T47D (cell line): ENCODE results near the gene OASL.
"Not testable (repeated sequence)": the region's sequence is repeated elsewhere in the genome, so short reads cannot be mapped to it uniquely, and the experiment has no call there.

Experiments used
- DNase-seq, 2 experiments: peaks; one replicate each; pipeline versions ENCODE4 v3.0.0 to v3.0.0-alpha.2; 2011 to 2012; ENCODE audit warnings: low read depth in 1 of 2, low spot score in 1 of 2
- JUND ChIP-seq: IDR thresholded peaks from 2 replicates; pipeline ENCODE4 v1.6.1; 2012; ENCODE audit warnings: low read depth
- in situ Hi-C: cut with HindIII; loops from 2 replicates; pipeline ENCODE4 v1.10.0; 2016; ENCODE audit warnings: low sequenced_read_pairs, low pct_unique_long_range_greater_than_20kb

Gene OASL

DNA sequence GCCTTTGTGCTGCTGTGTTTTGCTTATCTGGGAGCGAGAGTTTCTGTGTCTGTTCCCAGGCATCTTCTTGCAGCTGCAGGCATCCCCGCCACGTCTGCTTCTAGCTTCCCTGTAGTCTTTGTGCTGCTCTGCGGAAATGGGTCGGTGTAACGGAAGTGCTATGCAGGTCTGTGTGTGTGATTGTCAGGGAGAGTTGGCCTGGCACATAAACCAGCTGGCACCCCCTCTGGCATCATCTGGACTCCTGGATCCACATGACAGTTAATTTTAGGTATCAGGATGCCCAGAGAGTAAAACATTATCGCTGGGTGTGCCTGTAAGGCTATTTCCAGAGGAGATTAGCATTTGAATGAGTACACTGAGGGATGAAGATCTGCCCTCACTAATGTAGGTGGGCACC, 9.4 kb upstream of the OASL start:
- in situ Hi-C loops = no loop called here
- DNase-seq = no peak
- TF ChIP-seq JUND = no peak

DNA sequence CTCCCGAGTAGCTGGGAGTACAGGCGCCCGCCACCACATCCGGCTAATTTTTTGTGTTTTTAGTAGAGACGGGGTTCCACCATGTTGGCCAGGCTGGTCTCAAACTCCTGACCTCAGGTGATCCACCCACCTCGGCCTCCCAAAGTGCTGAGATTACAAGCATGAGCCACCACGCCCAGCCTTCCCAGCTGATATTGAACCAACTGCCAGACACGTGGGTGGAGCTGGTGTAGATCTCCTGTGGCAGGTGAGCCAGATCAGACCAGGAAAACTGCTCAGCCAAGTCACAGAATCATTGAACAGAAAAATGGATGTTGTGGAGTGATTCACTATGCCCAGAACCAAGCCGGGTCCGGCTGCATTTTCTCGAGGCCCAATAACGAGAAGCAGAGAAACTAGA, 8.4 kb upstream of the OASL start:
- DNase-seq, in situ Hi-C loops: not testable (repeated sequence)

DNA sequence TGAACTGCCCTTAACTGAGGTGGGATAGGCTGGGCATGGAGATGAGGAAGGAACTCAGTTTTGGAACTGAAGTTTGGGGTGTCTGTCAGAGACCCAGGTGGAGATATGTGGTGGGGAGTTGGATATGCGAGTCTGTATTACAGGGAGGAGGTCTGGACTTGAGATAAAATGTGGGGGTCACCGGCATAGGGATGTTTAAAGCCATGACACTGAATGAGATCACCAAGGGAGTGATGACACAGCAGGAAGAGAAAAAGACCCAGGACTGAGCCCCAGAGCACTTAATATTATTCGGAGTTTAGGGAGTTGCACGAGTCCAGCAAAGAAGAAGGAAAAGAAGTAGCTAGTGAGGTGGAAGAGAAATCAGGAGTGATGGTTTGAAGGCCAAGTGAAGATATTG, 4.0 kb upstream of the OASL start:
- DNase-seq = no peak
- in situ Hi-C loops = no loop called here
- TF ChIP-seq JUND = no peak

- no peak for TF ChIP-seq JUND
- in situ Hi-C loops = no loop called here
These were observed 2.2 kb downstream of the OASL start for GRCh38 chr12:121036810-121037326.

DNA sequence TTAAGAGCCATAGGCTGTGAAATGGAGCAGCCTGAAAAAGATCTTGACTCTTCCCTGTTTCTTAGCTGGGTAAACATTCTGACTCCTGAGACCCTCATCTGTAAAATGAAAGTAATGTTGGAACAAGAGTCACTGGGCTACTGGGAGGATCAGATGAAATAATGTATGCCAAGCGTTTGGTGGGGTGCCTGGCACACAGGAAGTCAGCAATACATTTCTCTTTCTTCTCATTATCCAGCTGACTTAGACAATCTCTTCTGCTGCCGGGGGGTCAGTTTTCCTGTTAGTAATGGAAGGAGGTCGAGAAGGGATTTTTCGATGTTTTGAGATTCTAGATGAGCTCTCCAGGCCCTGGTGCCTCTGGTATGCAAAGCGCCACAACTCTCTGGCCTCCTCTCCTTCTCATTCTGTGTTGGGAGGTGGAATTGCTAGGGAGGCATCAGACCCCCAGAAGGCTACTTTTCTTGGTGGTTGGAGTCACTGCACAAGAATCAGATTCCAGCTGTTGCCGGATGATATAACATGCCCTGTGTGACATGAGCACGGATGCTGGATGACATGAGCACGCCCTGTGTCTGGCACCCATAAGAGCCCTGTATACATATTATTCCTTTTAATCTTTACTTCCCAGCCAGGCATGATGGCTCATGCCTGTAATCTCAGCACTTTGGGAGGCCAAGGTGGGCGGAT, 4.3 kb downstream of the OASL start:
- DNase-seq = no peak
- in situ Hi-C loops = no loop called here
- no peak for TF ChIP-seq JUND

More at GRCh38 chr12:121036810-121037326, 2.2 kb downstream of the OASL start:
- no peak for DNase-seq

GRCh38 chr12:121033625-121034349, 5.3 kb downstream of the OASL start:
- TF ChIP-seq JUND = no peak
- in situ Hi-C loops = no loop called here
- DNase-seq = no peak

GRCh38 chr12:121030576-121031212, 8.4 kb downstream of the OASL start:
- peak in 1 of 2 experiments; percentile 26 for DNase-seq
- no peak for TF ChIP-seq JUND
- in situ Hi-C loops = no loop called here

GRCh38 chr12:121026274-121027045, 12.6 kb downstream of the OASL start:
- DNase-seq = no peak
- in situ Hi-C loops = no loop called here
- no peak for TF ChIP-seq JUND

- TF ChIP-seq JUND = no peak
- in situ Hi-C loops = no loop called here
- no peak for DNase-seq
These were observed 13.4 kb downstream of the OASL start for GRCh38 chr12:121025442-121026226.

DNA sequence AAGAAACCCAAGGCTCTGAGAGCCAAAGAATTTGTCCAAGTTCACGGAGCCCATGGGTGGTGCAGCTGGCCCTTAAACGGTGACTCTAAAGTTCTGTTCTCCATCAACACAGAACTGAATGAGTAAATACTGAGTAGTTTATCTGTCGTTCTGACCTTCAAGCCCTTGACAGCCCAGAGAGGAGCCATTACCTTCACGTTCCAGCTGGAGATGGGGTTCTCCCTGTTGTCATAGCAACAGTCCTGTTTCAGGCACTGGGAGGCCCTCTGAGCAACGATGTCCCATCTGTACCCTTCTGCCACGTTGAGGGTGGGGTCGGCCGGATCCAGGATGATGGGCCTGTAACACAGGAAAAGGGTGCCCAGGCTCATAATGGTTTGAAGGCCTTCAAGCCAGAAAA, 15.2 kb downstream of the OASL start:
- TF ChIP-seq JUND = no peak
- DNase-seq = no peak
- in situ Hi-C loops = no loop called here

DNA sequence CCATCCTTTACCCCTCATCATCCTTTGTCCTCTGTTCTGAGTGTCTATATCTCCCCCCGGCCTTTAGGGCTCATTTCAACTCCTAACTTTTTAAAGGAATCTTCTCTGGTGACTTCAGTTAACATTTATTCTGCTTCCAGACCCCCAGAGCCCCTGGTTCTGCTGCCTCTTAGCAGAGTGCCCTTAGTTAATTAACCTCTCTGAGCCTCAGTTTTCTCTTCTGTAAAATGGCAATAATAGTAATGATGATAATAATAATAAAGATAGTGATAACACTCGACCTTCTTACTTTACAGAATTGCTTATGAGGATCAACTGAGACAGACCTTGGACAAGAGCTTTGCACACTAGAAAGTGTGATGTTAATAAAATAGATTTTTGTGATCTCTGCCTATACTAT, 16.3 kb downstream of the OASL start:
- no peak for TF ChIP-seq JUND
- no peak for DNase-seq
- in situ Hi-C loops = no loop called here

- in situ Hi-C loops = no loop called here
- TF ChIP-seq JUND = no peak
- DNase-seq = no peak
These were observed 17.3 kb downstream of the OASL start for GRCh38 chr12:121021754-121022153.
